Left kidney (tissue), 2 donors: ENCODE measurements around the gene MRRF. TPM values are rescaled to one million over a fixed set of nuclear protein-coding genes. Genes with fewer than 3 reads are reported as not detected.
"Not testable (repeated sequence)": the region's sequence is repeated elsewhere in the genome, so short reads cannot be mapped to it uniquely, and the experiment has no call there.

Source experiments
- DNase-seq: peaks from one replicate; pipeline ENCODE4 v3.0.0-alpha.2; 2013
- polyA plus RNA-seq: library from polyadenylated mRNA; unstranded; fragments of 120-200 nt; gene quantifications from one replicate; pipeline ENCODE4 v1.2.1, GENCODE V29; 2013; ENCODE audit not compliant: insufficient read length

The MRRF gene
- polyA plus RNA-seq, 1 donor, result 54.9 TPM

DNA sequence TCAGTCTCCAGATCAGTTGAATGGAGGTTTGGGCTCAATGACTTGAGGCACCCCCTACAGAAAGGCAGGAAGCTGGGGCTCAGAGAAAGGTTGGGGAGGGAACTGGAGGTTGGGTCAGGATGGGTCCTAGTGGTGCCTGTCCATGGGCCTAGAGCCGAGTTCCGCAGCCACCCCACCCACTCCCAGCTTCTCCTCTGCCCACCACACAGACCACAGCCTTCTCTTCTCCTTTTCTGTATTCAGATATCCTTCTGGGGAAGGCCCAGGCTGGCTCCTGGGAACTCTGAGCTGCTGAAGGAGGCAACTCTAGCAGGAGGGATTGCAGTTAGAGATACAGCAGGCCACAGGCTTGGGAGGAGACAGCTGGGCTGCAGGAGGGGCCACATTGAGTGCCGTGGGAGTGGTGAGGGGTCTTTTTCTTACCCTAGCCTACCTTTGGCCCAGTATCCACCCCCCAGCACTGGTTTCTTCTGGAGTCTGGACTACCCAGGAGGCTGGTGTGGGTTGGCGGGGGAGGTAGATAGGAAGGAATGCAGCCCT is 90.7 kb downstream of the MRRF start:
- no peak for DNase-seq

DNA sequence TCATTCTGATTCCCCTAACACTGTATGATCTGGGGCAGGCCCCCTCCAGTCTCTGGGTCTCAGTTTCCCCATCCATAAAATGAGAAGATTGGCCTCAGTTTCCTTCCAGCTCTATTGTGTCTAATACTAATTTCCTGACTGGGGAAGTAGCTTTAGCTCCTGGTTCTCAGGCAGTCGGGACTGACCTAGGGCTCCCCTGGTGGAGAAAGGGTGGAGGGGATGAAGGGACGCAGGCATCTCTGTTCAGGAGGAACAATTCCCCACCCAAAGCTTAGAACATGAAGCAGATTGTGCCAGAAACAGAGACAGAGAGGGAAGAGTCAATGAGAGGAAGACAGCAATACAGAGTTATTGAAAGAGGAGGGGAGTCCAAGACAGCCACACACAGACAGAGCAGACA is 91.9 kb downstream of the MRRF start:
- no peak for DNase-seq

DNA sequence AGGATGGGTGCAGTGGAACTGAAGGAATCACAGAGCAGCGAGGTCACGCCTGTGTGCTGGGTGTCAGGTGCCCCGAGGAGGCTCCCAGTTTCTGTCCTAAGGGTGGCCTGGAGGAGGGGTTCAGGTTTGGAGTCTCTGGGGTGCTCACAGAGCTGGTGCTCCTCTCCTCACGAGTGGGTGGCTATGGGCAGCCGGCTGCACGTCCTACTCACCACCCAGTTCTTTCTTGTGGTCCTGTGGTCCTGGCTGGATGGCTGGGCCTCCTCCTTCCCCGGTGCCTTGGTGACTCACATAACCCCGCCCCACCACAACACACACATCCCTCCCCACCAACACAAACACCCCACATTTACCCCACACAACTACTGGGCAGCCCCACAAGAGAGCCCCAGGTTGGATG is 96.2 kb downstream of the MRRF start:
- DNase-seq, result no peak

DNA sequence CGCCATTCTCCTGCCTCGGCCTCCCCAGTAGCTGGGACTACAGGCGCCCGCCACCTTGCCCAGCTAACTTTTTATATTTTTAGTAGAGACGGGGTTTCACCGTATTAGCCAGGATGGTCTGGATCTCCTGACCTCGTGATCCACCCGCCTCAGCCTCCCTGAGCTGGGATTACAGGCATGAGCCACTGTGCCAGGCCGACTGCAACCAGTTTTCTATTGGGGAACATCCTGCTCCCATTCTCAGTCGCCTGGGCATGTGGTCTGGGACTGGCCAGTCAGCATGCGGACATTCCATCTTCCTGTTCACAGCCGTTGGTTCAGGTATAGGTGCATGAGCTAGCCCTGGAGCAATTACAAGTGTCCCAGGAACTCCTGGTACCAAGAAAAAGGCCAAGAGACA is 98.4 kb downstream of the MRRF start:
- not testable (repeated sequence) for DNase-seq

DNA sequence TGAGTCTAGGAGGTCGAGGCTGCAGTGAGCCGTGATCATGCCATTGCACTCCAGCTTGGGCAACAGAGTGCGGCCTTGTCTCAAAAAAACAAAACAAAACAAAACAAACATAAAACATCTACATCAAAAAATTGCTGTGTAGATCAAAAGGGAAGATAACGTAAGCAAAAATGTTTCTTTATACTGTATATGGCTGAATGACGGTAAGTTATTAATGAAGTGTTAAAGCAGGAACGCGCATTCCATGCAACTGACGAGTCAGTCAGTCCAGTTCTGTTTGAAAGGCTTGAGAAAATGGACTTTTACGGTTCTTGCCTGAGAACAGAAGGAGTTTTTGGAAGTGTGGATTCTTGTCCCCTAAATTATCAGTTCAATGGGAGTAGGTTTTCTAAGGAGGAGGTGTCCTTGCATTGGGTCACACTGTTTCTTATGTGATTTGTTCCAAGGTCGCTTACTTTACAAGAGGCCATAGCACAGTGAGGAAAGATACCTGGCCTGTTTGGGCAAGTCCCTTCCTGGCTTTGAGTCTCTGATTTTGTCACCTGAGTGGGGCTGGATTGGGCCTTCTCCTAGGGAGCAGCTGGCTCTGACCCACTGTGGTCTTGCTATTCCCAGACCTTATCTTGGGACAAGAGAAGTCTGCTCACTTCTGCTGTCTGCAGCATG is 99.6 kb downstream of the MRRF start:
- DNase-seq, result no peak

DNA sequence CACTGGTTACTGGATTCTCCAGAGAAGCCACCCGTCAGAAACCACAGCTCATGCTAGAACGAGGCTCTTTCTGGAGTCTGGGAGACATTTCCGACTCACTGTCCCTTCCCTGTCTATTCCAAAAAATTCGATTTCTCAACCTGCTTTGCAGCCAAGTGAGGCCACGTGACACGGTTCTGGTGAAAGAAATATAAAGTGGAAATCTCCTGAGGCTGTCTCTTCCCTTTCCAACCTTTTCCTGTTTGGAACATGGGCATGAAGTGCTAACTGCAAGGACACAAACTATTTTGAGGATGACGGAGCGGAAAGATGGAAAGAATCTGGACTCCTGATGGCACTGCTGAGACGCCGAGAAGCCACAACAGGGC is 100.1 kb downstream of the MRRF start:
- DNase-seq, result no peak

DNA sequence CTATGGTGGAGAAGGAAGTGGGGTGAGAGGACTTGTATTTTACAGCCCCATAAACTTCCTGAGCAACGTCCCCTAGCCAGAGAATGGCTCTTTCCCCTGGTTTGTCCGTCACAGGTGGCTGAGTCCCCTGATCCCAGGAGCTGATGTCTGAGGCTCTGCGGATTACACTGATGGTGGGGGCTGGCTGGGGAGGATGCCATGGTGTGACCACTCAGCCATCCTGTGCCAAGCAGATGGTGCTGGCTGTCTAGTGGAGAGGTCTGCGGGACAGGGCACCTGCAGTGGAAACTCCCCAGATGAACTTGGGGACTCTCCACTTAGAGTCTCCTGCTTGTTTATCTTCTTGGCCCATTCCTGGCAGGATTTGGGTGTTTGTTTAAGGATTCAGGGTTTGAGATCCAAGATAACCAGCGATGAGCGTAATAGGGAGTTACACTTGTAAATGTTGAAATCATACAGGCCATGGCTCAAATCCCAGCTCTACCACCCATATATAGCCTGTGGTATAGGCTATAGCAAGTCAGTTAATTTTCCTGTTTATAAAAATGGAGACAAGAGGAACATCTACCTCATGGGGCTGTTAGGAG is 101.5 kb downstream of the MRRF start:
- DNase-seq, result no peak

DNA sequence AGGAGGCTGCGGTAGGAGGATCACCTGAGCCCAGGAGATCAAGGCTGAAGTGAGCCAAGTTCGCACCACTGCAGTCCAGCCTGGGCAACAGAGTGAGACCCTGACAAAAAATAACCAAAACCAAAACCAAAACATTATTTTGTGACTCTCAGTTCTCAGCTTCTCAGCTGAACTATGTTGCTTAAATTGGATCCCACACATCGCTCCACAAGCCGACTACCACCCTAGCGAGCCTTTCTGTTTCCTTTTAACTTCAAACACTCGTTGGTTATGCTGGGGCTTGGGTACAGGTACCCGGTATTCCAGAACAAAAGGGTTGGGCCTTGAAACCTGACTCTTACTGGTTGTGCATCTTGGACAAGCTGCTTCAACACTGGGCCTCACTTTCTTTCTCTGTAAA is 102.4 kb downstream of the MRRF start:
- no peak for DNase-seq

DNA sequence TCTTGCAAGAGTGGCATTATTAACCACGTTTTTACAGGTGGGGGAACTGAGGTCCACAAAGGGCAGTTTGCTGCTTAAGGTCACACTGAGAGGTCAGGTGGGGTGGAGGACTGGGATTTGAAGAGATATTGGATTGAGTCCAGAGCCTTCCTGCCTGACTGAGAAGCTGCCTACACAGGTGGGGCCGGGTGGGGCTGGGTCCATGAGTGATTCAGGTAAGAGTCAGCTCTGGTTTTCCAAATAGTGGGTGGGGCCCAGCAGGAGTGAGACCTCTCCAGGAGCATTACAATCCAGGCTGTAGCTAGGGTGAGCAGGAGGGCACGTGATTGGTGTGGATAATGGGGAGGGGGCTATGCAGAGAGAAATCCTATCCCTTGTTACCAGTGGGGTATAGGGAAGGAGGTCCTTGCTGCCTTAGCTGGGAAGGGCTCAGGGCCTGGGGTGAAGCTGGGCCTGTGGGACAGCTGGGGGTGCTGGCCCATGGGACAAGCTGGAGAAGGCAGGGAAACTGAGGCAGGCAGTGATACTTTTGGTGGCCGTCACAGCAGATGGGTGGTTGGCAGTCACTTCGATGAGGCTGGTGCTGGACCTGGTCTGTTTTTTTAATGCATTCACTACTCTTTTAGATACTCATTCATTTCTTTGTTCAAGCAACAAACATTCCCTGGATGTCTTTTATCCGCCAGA is 103.2 kb downstream of the MRRF start:
- no peak for DNase-seq

DNA sequence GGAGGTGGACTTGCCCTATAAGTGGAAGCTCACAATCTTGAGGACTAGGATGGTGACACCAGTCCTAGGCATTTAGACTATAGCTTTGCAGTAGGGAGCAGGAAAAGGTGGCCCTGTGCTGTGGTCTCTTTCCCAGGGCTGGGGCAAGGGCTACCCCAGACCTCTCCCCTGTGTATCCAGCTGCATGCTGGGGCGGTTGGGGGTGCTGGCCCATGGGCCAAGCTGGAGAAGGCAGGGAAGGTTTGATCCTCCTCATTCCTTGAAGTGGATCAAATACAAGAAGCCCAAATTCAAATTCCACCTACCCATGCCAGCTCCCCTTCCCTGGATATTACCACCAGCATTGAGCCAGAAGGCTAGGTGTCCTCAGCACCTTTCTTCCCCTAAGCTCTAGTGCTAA is 104.0 kb downstream of the MRRF start:
- no peak for DNase-seq

DNA sequence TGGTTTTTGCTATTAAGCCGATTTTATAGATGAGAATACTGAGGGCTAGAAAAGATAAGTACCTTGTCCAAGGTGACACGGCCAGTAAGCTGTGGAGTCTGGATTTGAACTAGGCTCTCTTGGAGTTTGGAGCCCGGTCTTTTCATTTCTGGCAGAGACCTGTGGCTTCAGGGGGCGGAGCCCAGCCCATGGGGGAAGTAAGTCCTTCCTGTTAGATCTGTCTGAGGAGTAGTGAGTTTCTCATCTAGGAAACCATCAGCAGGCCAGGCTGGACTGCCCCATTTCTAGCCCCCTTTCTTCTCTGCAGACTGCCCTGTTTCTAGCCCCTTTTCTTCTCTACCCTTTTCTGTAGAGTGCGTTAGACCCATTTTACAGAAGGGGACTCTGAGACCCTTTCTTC is 105.6 kb downstream of the MRRF start:
- no peak for DNase-seq

DNA sequence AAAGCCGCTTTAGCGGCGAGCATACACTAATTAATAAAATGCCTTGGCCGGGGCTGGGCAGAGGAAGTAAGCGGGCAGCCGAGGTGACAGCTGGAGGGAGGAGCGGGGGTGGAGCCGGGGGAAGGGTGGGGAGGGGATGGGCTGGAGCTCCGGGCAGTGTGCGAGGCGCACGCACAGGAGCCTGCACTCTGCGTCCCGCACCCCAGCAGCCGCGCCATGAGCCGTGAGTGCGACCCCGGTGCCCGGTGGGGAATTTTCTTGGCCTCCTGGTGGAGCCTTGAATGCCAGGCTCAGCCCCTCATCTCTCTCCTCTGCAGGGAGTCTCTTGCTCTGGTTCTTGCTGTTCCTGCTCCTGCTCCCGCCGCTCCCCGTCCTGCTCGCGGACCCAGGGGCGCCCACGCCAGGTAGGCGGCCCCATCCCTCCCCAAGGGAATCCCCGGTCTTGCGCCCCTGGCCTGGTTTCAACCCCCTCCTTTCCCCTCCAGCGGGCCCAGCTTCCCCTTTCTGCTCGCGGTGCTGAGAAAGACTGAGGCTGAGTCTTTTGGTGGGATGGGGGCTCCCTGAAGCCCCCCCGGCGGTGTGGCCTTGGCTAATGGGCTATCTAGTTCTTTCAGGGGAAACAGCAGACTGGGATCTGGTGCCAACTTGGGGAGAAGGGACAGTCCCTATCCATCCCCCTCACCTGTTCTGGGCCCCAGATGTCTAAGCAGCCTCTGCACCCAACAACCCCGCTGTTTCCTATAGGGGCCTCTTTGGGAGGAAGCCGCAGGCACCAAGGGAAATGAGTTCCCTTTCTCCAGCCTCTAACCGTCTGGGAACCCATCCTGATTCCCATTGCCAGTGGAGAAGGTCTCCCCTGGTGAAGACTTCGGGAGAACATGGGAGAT is 106.4 kb downstream of the MRRF start, which contains the start of gene PTGS1:
PTGS1 (plus strand) TSS at position 156 of the 887 bp plus-strand sequence; CDS start at position 217, 61 bp downstream.
- DNase-seq, result peak; percentile 21

DNA sequence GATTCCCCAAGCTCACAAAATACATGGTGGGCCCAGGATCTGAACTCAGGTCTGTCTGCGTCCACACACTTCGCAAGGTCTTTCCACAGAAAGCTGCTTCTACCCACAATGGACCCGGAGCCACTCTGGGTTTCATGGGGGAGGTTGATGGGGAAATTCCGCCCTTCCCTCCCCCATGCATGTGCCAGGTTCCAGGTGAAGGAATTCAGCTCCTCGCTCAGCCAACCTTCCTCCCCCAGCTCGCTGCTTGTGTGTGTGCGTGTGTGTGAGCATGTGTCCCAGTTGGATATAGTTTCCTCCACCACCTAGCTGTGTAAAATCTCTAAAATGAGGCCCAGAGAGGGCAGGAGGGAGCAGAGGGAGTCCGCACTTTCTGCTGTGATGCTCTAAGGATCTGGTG is 107.2 kb downstream of the MRRF start:
- DNase-seq, result peak; percentile 15

DNA sequence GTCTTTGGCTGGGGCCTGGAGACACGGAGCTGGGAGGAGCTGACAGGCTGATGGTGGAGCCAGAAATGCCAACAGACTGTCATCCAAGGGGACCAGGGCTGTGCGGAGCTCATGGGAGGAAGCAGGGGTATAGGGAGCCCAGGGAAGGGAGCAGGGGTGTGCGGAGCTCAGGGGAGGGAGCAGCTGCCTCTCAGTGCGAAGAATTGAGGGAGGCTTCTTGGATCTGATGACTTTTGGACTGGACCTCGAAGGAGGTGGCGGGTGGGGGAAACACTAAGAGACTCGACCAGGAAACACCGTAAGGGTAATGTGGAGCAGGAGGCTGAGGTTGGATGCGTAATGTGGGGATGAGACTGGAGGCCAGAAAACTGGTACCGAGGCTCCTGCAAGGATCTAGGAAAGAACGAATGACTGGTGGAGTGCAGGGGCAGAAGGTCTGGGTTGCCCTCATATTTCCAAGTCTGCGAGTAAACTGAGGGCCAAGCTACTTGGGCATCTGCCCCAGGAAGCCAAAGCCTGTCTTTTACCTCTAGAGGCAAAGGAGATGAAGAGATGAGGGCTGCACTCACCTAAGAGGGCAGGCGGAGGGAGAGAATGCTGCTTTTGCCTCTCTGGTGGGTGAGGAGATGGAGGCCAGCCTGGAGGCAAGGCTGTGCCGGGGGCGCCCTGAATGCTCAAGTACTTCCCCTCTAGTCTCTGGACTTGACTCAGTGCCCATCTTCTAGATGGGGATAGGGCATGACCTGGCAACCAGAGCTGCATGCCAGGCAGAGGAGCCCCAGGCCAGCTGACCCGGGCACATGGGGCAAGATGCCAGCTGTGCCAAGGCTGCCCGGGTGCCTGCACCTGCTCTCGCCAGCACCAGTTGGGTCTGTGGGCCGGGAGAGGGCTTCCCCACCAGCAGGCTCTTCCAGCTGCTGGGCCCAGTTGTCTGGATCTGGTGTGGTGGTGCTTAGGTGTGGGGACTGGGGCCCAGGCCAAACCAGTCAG is 108.5 kb downstream of the MRRF start:
- DNase-seq, result no peak

DNA sequence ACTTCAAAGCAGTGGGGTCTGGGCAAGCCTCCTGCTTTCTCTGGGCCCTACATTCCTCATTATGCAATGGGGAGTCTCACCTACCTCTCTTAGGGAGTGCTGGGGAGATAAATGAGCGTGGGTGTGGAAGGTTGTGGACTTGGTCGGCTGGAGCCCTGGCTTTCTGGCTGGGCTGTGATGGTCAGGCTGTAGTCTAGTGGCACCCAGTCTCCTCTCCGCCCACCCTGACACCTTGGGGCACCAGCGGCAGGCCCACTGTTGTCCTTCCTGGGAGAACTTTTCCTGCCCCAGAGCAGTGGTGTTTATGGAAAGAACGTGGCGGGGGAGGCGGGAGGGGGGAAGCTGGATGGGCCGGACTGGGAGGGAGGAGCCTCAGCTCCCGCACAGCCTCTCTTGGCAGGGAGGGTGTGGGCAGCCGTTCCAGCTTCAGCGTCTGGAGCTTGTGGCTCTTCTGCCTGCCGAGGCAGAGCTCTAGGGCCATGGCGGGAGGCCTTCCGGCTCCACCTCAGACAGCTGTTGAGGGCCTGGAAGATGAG is 110.3 kb downstream of the MRRF start:
- DNase-seq, result peak; percentile 55

DNA sequence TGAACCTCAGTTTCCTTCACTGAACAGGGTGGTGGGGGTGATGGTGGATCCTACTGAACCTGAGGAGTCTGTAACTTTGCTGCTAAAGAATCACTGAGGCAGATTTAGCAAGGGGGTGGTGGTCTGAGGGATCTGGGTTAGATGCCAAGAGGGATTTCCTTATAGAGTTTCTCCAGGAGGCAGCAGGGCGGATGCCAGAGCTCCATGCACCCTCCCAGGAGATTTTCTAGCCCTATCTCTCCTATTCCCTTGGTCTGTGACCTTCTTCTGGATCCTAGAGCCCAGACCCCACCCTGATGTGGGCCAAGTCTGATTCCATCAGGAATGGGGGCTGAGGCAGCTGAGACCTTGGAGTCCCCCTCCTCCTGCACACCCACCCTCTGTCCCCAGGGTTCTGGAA is 112.1 kb downstream of the MRRF start:
- no peak for DNase-seq

DNA sequence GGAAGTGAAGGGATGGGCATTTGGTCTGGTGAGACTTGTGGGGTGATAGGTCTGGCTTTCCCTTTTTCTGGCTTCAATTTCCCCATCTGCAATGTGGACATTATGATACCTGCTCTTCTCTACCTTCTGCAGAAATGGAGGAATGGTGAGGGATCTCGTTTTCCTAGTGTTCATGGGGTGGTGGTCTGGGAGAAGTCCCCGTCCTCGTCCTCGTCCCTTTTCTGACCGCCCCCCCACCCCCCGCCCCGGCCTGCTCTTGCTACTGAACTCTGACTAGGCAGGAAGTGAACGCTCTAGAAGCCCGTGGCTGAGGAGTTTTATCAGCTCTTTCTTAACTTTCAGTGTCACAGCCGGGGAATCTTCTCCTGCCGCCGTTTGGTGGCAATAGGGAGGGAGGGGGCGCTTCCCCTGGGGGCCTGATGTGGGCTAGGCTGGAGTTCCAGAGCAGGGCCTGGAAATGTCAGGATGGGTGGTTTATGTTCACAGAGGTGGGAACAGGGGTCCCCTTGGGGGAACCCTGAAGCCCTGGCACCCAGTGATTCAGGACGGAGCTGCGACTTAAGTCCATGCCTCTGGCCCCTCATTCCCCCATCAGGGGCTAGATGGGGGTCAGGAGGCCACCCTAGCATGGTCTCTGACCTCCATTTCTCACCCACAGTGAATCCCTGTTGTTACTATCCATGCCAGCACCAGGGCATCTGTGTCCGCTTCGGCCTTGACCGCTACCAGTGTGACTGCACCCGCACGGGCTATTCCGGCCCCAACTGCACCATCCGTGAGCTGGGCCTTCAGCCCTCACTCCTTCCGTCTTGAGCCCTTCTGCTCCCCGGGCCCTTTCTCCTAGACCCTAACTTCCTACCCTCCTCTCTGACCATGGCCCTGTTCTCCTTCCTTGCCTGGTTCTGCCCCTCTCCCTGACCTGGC is 112.8 kb downstream of the MRRF start:
- DNase-seq, result no peak

DNA sequence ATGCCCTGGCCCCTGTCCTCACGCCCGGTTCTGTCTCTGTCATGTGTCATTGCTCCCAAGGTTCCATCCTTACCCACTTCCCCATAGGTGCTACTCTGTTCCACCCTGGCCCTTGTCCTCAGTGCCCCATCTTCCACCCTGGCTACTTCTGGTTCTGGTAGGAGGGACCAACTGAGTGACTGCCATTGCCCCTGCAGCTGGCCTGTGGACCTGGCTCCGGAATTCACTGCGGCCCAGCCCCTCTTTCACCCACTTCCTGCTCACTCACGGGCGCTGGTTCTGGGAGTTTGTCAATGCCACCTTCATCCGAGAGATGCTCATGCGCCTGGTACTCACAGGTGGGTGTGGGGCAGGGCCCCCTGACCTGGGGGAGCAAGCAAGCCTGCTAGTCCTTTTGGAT is 113.6 kb downstream of the MRRF start:
- DNase-seq, result no peak

DNA sequence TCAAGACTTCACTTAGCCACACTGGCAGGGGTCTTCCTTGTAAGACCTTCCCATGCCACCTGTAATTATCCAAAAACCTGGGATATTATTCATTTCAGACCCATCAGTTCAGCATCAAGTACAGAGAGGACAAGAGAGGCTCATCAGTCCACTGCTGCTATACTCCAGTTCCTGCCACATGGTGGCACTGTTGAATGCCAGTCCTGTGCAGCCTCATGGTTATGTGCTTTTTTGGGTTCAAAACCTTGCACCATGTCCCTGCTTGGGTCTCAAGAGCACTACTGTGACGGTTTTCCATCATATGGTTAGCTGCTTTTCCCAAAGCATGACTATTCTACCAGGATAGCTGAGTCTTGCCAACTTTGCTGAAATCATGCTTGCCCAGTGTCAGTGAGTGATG is 114.7 kb downstream of the MRRF start:
- DNase-seq, result no peak

DNA sequence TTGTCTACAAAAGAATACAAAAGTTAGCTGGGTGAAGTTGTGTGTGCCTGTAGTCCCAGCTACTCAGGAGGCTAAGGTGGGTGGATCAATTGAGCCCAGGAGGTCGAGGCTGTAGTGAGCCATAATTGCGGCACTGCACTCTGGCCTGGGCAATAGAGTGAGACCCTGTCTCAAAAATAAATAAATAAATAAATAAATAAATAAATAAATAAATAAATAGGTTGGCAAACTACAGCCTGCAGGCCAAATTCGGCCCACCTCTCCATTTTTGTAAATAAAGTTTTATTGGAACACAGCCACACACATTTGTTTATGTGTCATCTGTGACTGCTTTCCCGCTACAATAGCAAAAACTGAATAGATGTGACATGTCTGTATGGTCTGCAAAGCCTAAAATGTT is 115.6 kb downstream of the MRRF start:
- DNase-seq, result no peak
